ENCODE measurements around the gene KLRF1. TPM values are rescaled to one million over a fixed set of nuclear protein-coding genes. Genes with fewer than 3 reads are reported as not detected.

Gene KLRF1
- total RNA-seq, 1 experiment from 2014 or later = not detected

DNA sequence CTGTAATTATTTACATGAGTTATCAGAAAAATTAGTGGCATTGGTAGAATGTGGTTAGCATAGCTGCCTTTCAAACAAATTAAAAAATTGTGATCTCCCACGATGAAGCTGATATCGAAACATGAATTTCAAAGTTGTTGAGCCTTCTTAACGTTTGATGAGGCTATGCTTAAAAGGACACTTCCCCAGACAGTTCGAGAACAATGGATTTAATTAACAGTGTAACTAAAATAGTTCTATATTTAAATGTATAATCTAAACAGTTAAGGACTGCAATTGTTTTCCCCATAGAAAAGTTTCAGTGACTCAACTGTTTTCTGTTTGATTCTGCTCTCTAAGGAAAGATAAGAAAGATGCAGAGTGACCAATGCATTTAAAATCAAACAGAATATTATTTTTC, 40.2 kb downstream of the KLRF1 start (continued):
- TF ChIP-seq POLR2AphosphoS5 (IDR thresholded peaks at IDR 0.05; ENCODE audit: low read depth, low read length) (no peak), EZH2phosphoT487 (IDR thresholded peaks at IDR 0.05; ENCODE audit: borderline replicate concordance) (no peak), ZNF274 (IDR thresholded peaks at IDR 0.05; ENCODE audit: low read depth, low read length) (no peak)
- TF ChIP-seq, protein P1, sequence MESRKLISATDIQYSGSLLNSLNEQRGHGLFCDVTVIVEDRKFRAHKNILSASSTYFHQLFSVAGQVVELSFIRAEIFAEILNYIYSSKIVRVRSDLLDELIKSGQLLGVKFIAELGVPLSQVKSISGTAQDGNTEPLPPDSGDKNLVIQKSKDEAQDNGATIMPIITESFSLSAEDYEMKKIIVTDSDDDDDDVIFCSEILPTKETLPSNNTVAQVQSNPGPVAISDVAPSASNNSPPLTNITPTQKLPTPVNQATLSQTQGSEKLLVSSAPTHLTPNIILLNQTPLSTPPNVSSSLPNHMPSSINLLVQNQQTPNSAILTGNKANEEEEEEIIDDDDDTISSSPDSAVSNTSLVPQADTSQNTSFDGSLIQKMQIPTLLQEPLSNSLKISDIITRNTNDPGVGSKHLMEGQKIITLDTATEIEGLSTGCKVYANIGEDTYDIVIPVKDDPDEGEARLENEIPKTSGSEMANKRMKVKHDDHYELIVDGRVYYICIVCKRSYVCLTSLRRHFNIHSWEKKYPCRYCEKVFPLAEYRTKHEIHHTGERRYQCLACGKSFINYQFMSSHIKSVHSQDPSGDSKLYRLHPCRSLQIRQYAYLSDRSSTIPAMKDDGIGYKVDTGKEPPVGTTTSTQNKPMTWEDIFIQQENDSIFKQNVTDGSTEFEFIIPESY (IDR thresholded peaks at IDR 0.05; ENCODE audit: extremely low read depth, insufficient replicate concordance, low read length) = no peak

DNA sequence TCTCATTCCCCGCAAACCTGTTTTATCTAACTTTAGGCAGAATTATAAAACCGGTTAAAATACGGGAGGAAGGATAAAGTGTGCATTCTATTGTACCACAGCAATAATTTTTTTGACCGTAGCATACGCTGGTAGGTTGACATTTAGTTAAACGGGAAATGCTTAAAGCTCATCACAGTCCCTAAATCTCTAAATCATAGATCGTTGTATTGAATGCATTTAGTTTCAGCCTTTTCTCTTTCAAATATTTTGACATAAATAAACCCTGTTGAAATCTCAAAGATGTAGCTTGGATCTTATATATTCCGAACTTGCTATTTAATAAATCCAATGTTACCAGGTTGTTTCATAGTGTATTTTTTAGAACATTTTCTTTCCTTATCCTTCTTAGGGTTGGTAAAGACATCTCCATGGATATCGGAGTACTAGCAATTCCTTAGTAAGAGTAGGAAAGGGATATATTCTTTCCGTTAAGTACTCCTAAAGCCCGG, 41.1 kb downstream of the KLRF1 start:
- ATAC-seq (no peak), DNase-seq (ENCODE audit: low read depth, low spot score) (no peak)
- intact Hi-C loops (cut with micrococcal nuclease) = no loop called here
- POLR2A ChIA-PET = no interaction called here
- Histone ChIP-seq H4K20me1 (ENCODE audit: insufficient read depth) (no peaks in the 10 kb centered on the region; the same call in 1 of the 2 replicates), H3K36me3 (ENCODE audit: control insufficient read depth in 1 of 2, insufficient read depth in 2 of 2, low read length in 2 of 2) (no peaks in the 10 kb centered on the region), H3K27me3 (ENCODE audit: insufficient read depth, low read length) (peaks cover 50% of the 10 kb centered on the region), H3K9me2 (ENCODE audit: insufficient read depth) (no peaks in the 10 kb centered on the region), H3K4me3 (replicated peaks in 1 of 2; ENCODE audit: low read depth in 1 of 2, low read length in 2 of 2) (no peak overlapping the region), H2AFZ (ENCODE audit: low read depth, low read length, poor library complexity, severe bottlenecking) (no peak overlapping the region), H3K27ac (ENCODE audit: low read depth, low read length) (no peak overlapping the region), H3K79me2 (ENCODE audit: insufficient read depth, low read length) (no peaks in the 10 kb centered on the region), H3K9ac (ENCODE audit: low read length) (no peak overlapping the region), H3K9me3 (ENCODE audit: control insufficient read depth in 1 of 2, insufficient read depth in 1 of 2, low read depth in 1 of 2, low read length in 2 of 2) (no peaks in the 10 kb centered on the region), H3K4me1 (ENCODE audit: control insufficient read depth in 1 of 2, insufficient read depth in 2 of 2, low read length in 2 of 2) (no peaks in the 10 kb centered on the region), H3K4me2 (ENCODE audit: low read length) (no peak overlapping the region)
- BruUV-seq (replicated peaks) = no TSS peak
- CTCF ChIA-PET = interaction anchor here (0.6 kb wide), 1 partner anchor 1211 kb away, joined by 3 read pairs; no protein-coding TSS in a partner anchor
- RAD21 ChIA-PET (ENCODE audit: low non-redundant PET in 1 of 2, low total read pairs in 2 of 2, uncharacterized antibody in 2 of 2, unreplicated experiment in 2 of 2) = no interaction called here
- TF ChIP-seq POLR2AphosphoS5 (IDR thresholded peaks at IDR 0.05; ENCODE audit: low read depth, low read length) (no peak), YY1 (IDR thresholded peaks at IDR 0.05; ENCODE audit: extremely low read depth, insufficient replicate concordance, low read depth, low read length) (no peak), JUND (IDR thresholded peaks at IDR 0.05) (no peak), RAD21 (IDR thresholded peaks at IDR 0.05; ENCODE audit: low read depth) (no peak), ZNF274 (IDR thresholded peaks at IDR 0.05; ENCODE audit: low read depth, low read length) (no peak), EZH2 (IDR thresholded peaks at IDR 0.05) (no peak), FOSL1 (IDR thresholded peaks at IDR 0.05; ENCODE audit: low read depth) (no peak), CEBPB (IDR thresholded peaks at IDR 0.05; ENCODE audit: low read depth) (no peak), SIN3A (IDR thresholded peaks at IDR 0.05; ENCODE audit: low read depth) (no peak), TCF7L2 (IDR thresholded peaks at IDR 0.05; ENCODE audit: borderline replicate concordance, extremely low read depth, insufficient read depth, insufficient read length) (no peak), CBX3 (IDR thresholded peaks at IDR 0.05; ENCODE audit: low read depth) (no peak), EGR1 (IDR thresholded peaks at IDR 0.05; ENCODE audit: low read depth) (no peak), POLR2A (IDR thresholded peaks at IDR 0.05; ENCODE audit: borderline replicate concordance, extremely low read depth, insufficient read depth, insufficient read length) (no peak)
- TF ChIP-seq, protein P2, sequence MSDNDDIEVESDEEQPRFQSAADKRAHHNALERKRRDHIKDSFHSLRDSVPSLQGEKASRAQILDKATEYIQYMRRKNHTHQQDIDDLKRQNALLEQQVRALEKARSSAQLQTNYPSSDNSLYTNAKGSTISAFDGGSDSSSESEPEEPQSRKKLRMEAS (IDR thresholded peaks at IDR 0.05) = no peak
- TF ChIP-seq, protein P1 (IDR thresholded peaks at IDR 0.05; ENCODE audit: extremely low read depth, insufficient replicate concordance, low read length) = no peak
- TF ChIP-seq, protein P3, sequence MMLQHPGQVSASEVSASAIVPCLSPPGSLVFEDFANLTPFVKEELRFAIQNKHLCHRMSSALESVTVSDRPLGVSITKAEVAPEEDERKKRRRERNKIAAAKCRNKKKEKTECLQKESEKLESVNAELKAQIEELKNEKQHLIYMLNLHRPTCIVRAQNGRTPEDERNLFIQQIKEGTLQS (IDR thresholded peaks at IDR 0.05) = no peak
- TF ChIP-seq, protein P4, sequence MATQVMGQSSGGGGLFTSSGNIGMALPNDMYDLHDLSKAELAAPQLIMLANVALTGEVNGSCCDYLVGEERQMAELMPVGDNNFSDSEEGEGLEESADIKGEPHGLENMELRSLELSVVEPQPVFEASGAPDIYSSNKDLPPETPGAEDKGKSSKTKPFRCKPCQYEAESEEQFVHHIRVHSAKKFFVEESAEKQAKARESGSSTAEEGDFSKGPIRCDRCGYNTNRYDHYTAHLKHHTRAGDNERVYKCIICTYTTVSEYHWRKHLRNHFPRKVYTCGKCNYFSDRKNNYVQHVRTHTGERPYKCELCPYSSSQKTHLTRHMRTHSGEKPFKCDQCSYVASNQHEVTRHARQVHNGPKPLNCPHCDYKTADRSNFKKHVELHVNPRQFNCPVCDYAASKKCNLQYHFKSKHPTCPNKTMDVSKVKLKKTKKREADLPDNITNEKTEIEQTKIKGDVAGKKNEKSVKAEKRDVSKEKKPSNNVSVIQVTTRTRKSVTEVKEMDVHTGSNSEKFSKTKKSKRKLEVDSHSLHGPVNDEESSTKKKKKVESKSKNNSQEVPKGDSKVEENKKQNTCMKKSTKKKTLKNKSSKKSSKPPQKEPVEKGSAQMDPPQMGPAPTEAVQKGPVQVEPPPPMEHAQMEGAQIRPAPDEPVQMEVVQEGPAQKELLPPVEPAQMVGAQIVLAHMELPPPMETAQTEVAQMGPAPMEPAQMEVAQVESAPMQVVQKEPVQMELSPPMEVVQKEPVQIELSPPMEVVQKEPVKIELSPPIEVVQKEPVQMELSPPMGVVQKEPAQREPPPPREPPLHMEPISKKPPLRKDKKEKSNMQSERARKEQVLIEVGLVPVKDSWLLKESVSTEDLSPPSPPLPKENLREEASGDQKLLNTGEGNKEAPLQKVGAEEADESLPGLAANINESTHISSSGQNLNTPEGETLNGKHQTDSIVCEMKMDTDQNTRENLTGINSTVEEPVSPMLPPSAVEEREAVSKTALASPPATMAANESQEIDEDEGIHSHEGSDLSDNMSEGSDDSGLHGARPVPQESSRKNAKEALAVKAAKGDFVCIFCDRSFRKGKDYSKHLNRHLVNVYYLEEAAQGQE (IDR thresholded peaks at IDR 0.05; ENCODE audit: low read depth) = no peak
